ENCODE results near the gene OR52K1.

Gene OR52K1

GRCh38 chr11:4482445-4482844 is at the start of gene OR52K1:
TSS of gene OR52K1 (plus strand) at chr11:4482646. CDS start at chr11:4488901, 6,255 bp downstream.
- Histone ChIP-seq H3K9ac (ENCODE audit: low read length) (no peak within 1 kb of the TSS), H3K79me2 (ENCODE audit: insufficient read depth, low read length) (no peaks in the 10 kb centered on the region), H3K36me3 (ENCODE audit: low read length) (no peaks in the 10 kb centered on the region), H2AFZ (ENCODE audit: low read depth, low read length, severe bottlenecking) (no peak within 1 kb of the TSS), H3K9me3 (ENCODE audit: insufficient read depth, low read length) (no peaks in the 10 kb centered on the region), H3F3A (ENCODE audit: insufficient read depth) (no peaks in the 10 kb centered on the region), H3K9me2 (replicated peaks; ENCODE audit: insufficient read depth, low read length) (no peaks in the 10 kb centered on the region), H3K27ac (ENCODE audit: low read depth, low read length) (no peak within 1 kb of the TSS), H3K27me3 (ENCODE audit: low read length) (no peaks in the 10 kb centered on the region), H4K20me1 (ENCODE audit: low read depth, low read length) (no peaks in the 10 kb centered on the region), H3K4me2 (ENCODE audit: low read depth, low read length, poor library complexity, severe bottlenecking) (no peak within 1 kb of the TSS), H3K4me3 (ENCODE audit: insufficient read depth, low read length, poor library complexity, severe bottlenecking) (no peak within 1 kb of the TSS)
- TF ChIP-seq EZH2phosphoT487 (conservative IDR thresholded peaks at IDR 0.05; ENCODE audit: low read length), result no peak
- TF ChIP-seq CTCF (IDR thresholded peaks at IDR 0.05; ENCODE audit: insufficient read depth, low read length, poor library complexity, severe bottlenecking), result no peak

- Histone ChIP-seq H3K36me3 (ENCODE audit: low read length) (no peaks in the 10 kb centered on the region), H3K9me2 (replicated peaks; ENCODE audit: insufficient read depth, low read length) (no peaks in the 10 kb centered on the region), H3K9me3 (ENCODE audit: insufficient read depth, low read length) (no peaks in the 10 kb centered on the region), H3K9ac (ENCODE audit: low read length) (no peak overlapping the region), H2AFZ (ENCODE audit: low read depth, low read length, severe bottlenecking) (no peak overlapping the region), H3K79me2 (ENCODE audit: insufficient read depth, low read length) (no peaks in the 10 kb centered on the region), H3K27ac (ENCODE audit: low read depth, low read length) (no peak overlapping the region), H4K20me1 (ENCODE audit: low read depth, low read length) (no peaks in the 10 kb centered on the region), H3F3A (ENCODE audit: insufficient read depth) (no peaks in the 10 kb centered on the region), H3K4me3 (ENCODE audit: insufficient read depth, low read length, poor library complexity, severe bottlenecking) (no peak overlapping the region), H3K4me2 (ENCODE audit: low read depth, low read length, poor library complexity, severe bottlenecking) (no peak overlapping the region), H3K27me3 (ENCODE audit: low read length) (no peaks in the 10 kb centered on the region)
- no peak for TF ChIP-seq CTCF (IDR thresholded peaks at IDR 0.05; ENCODE audit: insufficient read depth, low read length, poor library complexity, severe bottlenecking)
- no peak for TF ChIP-seq EZH2phosphoT487 (conservative IDR thresholded peaks at IDR 0.05; ENCODE audit: low read length)
Measured at GRCh38 chr11:4433856-4434255, 48.6 kb upstream of the OR52K1 start.

- Histone ChIP-seq H3K36me3 (ENCODE audit: low read length) (no peaks in the 10 kb centered on the region), H2AFZ (ENCODE audit: low read depth, low read length, severe bottlenecking) (no peak overlapping the region), H4K20me1 (ENCODE audit: low read depth, low read length) (no peaks in the 10 kb centered on the region), H3K27me3 (ENCODE audit: low read length) (no peaks in the 10 kb centered on the region), H3K27ac (ENCODE audit: low read depth, low read length) (no peak overlapping the region), H3K79me2 (ENCODE audit: insufficient read depth, low read length) (no peaks in the 10 kb centered on the region), H3K4me2 (ENCODE audit: low read depth, low read length, poor library complexity, severe bottlenecking) (no peak overlapping the region), H3F3A (ENCODE audit: insufficient read depth) (no peaks in the 10 kb centered on the region), H3K4me3 (ENCODE audit: insufficient read depth, low read length, poor library complexity, severe bottlenecking) (no peak overlapping the region), H3K9ac (ENCODE audit: low read length) (no peak overlapping the region), H3K9me2 (replicated peaks; ENCODE audit: insufficient read depth, low read length) (no peaks in the 10 kb centered on the region), H3K9me3 (ENCODE audit: insufficient read depth, low read length) (no peaks in the 10 kb centered on the region)
- no peak for TF ChIP-seq EZH2phosphoT487 (conservative IDR thresholded peaks at IDR 0.05; ENCODE audit: low read length)
- TF ChIP-seq CTCF (IDR thresholded peaks at IDR 0.05; ENCODE audit: insufficient read depth, low read length, poor library complexity, severe bottlenecking), result no peak
Measured at GRCh38 chr11:4436411-4436810, 46.0 kb upstream of the OR52K1 start.
